HG03520 (cell line): ENCODE data around the gene MYOG.

ENCODE experiments used
- ATAC-seq: cut with Tn5 transposase; IDR thresholded peaks from one replicate; pipeline ENCODE4 v1.9.1; 2021; ENCODE audit warnings: mild to moderate bottlenecking, moderate library complexity; ENCODE audit not compliant: unreplicated experiment

Gene MYOG

GRCh38 chr1:203049077-203049476 is 36.7 kb downstream of the MYOG start:
- no peak for ATAC-seq

- ATAC-seq = no peak
Observed at GRCh38 chr1:203048555-203049051, 37.2 kb downstream of the MYOG start.

GRCh38 chr1:203048086-203048485 is 37.7 kb downstream of the MYOG start:
- ATAC-seq = no peak

- no peak for ATAC-seq
Observed at GRCh38 chr1:203046984-203047630, 38.7 kb downstream of the MYOG start.

- ATAC-seq = no peak
Observed at GRCh38 chr1:203045821-203046594, 39.8 kb downstream of the MYOG start.

- no peak for ATAC-seq
Observed at GRCh38 chr1:203045336-203045735, 40.5 kb downstream of the MYOG start.

GRCh38 chr1:203044546-203045250 is 41.1 kb downstream of the MYOG start:
- no peak for ATAC-seq

GRCh38 chr1:203043830-203044545 is 41.8 kb downstream of the MYOG start:
- no peak for ATAC-seq

- ATAC-seq = no peak
Observed at GRCh38 chr1:203041351-203041932, 44.4 kb downstream of the MYOG start.

- no peak for ATAC-seq
Observed at GRCh38 chr1:203040513-203041275, 45.1 kb downstream of the MYOG start.

- no peak for ATAC-seq
Observed at GRCh38 chr1:203039609-203040512, 46.0 kb downstream of the MYOG start.

GRCh38 chr1:203038891-203039608 is 46.8 kb downstream of the MYOG start:
- no peak for ATAC-seq

GRCh38 chr1:203038217-203038741 is 47.5 kb downstream of the MYOG start:
- no peak for ATAC-seq

- no peak for ATAC-seq
Observed at GRCh38 chr1:203037509-203038190, 48.2 kb downstream of the MYOG start.

- no peak for ATAC-seq
Observed at GRCh38 chr1:203036537-203036936, 49.3 kb downstream of the MYOG start.

GRCh38 chr1:203036135-203036534 is 49.7 kb downstream of the MYOG start:
- no peak for ATAC-seq
